GOT3 (cell line): Measurements from ENCODE around the gene ZDHHC11.
"Not testable (repeated sequence)": the region's sequence is repeated elsewhere in the genome, so short reads cannot be mapped to it uniquely, and the experiment has no call there.

Experiments
- DNase-seq: peaks from one replicate; lab custom pipeline; 2025; ENCODE audit warnings: mixed read lengths; lab: John Stamatoyannopoulos, UW

The ZDHHC11 gene

DNA sequence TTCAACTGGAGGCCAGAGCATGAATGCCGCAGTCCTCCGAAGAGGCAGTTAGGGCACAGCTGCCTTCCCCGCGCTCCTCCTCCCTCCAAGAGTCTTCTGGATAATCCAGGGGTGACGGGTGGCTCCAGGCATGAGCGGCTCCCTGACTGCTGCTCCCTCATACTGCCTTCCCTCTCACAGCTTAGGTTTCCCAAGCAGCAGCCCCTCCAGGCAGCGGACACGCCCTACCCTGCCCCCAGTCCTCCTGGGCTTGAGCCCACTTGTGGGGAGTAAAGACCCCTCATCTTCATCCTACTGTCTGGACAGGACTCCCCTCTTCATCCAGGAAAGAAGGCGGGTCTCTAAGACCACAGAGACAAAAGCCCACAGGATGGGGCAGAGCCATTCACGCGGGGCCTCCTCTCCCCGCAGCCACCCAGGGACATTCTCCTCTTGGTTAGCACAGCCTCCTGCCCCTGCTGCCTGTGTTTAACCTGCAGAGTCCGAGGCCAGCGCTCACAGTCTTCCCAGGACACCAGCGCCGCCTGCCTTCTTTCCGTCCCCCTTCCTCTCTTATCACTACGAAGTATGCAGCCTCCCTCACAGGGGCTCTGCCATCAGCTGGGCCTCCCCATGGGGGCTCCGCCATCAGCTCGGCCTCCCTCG is 5.6 kb downstream of the ZDHHC11 start:
- not testable (repeated sequence) for DNase-seq

DNA sequence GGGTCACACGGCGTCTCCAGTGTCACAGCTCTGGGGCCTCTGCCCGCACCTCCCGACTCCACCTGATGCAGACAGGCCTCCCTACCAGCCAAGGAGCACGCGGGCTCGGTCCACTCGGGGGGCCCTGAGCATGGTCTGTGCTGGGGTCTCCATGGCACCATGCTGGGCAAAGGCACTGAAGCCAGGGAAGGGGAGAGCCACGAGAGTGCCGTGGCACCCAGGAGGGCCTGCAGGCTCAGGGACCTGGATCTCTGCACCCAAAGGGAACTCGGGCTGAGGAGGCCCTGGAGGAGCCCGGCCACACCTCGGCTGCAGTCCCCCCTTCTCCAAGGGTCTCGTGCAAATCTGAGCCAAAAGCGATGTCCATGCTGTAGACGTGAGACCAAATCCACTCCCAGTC is 6.4 kb downstream of the ZDHHC11 start:
- DNase-seq: not testable (repeated sequence)

DNA sequence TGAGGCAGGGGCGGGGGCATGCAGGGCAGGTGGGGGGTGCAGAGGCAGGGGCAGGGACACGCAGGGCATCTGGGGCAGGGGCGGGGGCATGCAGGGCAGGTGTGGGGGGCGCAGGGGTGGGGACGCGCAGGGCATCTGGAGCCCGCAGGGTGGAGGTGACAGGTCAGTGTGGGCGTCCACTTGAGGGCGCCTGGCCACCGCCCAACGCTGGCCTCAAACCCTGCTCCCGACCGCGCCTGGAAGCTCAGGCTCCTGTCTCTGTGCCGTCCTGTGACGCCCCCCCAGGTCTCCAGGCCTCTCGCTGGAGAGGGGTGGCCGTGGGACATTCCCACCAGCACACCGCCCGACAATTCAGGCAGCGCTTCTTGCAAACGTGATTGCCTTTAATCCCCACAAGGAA is 6.9 kb downstream of the ZDHHC11 start:
- not testable (repeated sequence) for DNase-seq

DNA sequence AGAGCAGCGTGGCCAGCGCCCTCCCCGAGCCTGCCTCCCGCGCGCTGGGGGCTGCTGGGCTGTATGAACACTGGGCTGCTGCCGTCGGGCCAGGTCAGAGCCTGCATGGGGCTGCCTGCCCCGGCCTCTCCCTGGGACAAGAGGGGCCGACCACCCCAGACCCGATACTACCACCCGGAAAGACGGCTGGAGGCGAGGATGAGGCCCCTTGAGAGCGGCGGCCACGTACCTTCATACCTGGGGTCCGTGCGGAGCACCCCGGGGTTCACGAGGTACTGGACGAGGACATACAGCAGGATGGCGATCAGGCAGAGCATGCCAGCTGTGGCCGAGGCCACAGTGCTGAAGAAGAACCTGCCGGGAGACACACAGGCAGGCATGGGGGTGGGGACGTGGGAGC is 7.4 kb downstream of the ZDHHC11 start:
- not testable (repeated sequence) for DNase-seq

DNA sequence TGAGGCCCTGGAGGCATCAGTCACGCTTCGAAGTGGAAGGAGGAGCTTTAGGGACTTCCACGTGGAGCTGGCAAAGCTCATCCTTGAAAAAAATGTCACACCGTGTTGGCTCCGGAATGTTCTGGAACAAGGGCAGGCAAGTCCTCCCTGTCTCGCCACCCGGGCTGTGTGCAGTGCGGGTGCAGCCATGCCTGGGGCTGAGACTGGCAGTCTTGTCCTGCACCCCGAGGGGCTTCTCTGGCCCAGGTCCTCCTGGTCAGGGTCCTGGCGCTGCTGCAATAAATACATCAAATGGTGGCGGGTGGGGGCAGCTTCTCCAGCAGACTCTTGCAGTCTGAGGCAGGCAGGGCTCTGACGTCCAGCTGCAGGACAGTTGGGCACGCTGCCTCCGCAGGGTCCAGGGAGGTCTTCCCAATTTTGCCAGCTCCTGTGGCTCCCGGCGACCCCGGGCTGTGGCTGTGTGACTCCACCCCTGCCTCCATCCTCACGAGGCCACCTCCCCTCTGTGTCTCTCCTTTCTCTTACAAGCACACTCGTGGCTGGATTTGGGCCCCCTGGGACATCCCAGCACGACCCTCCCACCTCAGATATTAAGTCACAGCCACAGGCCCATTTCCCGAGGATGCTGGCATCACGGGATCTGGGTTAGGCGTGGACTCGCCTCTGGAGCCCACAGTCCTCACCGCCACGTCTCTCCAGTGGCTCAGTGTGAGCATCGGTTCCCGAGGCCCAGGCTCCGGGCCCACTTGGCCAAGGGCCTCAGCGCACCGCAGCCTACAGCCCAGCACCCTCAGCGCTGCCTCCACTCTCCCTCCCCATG is 8.2 kb downstream of the ZDHHC11 start:
- DNase-seq: not testable (repeated sequence)

DNA sequence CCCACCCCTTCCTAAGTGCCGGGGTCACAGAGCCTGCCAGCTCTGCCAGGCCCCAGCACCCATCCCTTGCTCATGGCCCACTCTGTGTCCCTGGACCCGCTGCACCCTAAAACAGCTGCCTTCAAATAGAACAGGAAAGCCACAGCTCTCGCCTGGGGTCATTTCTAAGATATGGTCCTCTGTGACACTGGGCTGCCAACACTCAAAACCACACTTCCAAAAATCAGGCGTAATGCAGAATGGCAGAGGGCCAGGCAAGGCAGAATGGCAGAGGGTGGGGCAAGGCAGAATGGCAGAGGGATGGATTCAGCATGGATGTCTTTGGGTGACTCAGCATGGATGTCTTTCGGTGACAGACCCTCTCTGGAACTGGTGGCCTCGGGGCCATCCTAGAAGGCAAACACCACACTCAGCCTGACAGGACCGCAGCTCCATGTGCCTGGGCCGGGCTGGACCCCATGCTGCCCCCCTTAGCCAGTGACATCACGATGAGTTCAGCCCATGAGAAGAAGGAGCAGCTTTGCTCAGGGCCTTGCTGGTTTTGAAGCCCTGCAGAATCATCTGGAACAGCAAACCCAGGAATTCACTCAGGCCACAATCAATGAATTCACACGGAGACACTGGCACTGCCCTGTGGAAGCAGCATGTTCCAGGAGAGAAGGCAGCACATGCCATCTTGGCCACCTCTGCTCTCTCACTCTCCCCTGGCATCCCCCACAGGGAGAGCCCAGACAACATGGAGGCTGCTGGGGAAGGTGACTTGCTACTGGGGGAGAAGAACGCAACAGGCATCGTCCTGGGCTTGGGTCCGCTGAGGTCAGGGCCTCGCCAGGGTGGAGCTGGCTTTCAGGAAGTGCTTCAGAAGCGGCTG is 9.0 kb downstream of the ZDHHC11 start:
- DNase-seq: not testable (repeated sequence)

DNA sequence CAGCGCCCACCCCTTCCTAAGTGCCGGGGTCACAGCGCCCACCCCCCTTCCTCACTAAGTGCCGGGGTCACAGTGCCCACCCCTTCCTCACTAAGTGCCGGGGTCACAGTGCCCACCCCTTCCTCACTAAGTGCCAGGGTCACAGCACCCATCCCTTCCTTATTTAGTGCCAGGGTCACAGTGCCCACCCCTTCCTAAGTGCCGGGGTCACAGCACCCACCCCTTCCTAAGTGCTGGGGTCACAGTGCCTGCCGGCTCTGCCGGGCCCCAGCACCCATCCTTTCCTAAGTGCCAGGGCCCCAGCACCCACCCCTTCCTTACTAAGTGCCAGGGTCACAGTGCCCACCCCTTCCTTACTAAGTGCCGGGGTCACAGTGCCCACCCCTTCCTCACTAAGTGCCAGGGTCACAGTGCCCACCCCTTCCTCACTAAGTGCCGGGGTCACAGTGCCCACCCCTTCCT is 9.8 kb downstream of the ZDHHC11 start:
- not testable (repeated sequence) for DNase-seq

DNA sequence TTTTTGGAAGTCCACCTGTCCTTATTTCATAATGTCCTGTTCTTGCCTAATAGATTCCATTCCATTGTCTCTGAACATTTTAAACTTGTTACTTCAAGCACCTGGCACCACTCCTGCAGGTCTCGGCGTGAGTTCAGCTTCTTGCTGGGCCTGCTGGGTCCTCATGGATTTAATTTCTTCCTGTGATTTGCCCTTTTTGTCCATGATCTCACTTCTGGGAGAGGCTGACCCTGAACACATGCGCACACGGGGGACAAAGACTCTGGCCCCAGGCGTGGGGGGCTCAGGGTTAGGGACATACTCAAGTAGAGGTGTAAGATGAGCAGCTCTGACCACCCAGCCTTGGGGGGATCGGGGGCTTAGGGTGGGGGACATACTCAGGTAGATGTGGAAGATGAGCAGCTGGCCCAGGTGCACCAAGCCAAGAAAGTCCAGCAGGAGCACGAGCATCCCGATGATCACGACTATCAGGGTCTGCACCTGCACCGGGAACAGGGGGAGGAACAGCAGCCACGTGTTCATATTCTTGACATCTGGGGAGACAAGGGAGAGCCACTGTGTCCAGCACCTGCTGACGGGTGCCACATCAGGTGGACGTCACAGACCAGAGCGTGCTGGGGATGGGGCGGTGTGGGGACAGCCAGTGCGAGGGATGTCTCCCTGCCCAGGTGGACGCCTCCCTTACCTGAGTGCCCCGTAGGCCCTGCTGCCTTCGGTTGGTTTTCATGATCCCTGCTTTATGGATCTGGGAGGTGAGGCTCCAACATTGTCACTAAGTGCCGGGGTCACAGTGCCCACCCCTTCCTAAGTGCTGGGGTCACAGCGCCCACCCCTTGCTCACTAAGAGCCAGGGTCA is 10.4 kb downstream of the ZDHHC11 start:
- not testable (repeated sequence) for DNase-seq

DNA sequence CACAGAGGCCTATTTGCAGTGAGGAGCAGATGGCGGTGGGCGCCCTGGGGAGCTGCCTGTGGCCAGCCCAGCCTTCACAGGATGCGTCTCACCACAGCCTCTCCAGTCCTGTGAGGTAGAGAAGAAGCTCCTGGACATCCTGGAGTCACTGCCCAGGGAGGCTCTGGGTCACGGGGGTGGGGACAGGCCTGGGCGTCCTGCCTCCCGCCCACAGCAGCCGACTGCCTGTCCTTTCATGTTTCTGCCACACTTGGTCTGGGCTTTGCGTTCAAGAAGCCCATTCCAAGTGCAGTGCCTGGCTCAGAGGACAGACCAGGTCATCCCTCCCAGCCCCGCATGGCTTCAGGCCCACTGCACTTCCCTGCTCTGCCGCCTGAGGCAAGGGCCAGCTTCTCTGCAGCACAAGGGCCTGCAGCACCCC is 12.3 kb downstream of the ZDHHC11 start:
- not testable (repeated sequence) for DNase-seq

DNA sequence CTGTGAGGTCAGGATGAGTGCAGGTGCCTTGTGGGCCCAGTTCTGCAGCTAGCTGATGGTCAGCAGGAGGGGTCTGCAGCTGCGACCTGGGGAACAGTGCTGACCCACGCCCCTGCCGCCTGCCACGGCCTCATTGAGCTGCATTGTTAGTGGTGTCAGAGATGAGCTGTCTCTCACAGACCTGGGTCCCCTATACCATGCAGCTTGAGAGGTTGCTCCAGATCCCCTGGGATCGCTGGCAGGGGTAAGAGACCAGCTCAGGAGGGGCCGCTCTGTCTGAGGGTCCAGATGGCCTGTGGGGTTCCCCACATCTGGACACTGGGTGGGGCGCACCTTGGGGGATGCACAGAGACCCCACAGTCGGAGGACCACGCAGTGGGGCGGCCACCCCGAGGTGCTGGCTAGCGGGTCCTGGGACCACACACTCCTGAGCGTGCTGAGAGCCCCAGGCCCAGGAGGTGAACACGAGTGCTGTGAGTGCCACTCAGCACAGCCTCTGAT is 13.1 kb downstream of the ZDHHC11 start:
- not testable (repeated sequence) for DNase-seq

DNA sequence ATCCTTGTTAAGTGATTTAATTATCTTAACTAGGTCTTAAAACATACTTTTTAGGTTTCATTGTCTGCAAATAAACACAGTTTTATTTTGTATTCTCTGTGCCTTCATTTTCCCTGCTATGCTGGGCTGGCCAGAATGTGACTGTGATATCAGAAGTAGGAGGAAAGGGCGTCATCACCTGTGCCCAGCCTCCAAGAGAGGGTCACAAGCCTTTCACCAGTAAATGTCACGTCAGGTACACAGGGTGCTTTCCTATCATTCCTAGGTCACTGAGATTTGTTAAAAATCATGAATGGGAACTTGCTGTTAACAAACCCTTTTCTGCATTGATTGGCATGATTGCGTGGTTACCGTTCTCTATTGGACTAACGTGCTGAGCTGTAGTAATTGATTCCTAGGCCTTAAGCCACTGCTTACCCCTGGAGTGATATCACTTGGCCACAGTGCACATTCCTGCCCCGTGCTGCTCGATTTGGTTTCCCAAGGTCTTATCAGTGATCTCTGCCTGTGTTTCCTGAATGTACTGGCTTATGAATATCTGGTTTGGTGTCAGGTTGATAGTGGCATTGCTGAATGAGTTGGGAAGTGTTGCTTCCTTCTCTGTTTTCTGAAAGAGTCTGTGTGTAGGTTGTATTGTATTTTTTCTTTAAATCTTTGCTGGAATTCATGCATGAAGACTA is 14.7 kb downstream of the ZDHHC11 start:
- not testable (repeated sequence) for DNase-seq

DNA sequence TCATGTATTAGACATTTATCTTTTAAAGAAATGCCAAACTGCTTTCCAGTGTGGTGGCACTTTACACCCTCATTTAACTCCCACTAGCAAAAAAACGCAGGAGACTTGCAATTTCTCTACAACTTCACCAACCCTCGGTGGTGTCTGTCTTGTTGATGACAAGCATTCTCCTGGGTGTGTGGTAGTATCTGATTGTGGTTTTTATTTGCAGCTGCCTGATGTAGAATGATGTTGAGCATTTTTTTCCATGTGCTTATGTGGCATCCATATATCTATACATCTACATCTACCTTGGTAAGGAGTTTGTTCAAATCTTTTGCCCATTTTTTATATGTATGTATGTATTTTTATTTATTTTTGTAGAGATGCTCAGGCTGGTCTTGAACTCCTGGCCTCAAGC is 16.8 kb downstream of the ZDHHC11 start:
- not testable (repeated sequence) for DNase-seq

DNA sequence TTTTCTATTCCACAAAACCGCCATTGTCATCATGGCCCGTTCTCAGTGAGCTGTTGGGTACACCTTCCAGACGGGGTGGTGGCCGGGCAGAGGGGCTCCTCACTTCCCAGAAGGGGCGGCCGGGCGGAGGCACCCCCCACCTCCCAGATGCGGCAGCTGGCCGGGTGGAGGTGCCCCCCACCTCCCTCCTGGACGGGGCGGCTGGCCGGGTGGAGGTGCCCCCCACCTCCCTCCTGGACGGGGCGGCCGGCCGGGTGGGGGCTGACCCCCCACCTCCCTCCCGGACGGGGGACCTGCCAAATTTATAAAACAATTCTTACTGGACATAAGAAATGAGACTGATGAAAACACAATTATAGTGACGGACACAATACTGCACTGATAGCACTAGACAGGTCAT is 22.6 kb downstream of the ZDHHC11 start:
- DNase-seq: not testable (repeated sequence)

DNA sequence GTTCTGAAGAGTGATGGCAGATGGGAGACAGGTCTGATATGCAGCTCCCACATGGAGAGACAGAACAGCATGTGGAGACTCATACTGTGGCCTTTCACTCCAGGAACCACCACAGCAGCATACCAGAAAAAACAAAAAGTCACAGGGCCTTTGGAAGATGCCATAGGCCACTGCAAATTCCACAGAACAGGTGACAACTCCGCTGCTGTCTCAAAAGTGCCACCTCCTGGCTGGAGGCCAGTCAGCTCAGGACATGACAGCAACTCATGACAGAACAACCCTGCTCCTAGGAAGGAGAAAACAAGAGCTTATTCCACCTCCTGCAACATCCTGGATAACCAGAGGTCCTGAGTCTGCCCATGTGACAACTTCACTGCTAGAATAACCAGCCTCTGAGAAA is 25.2 kb downstream of the ZDHHC11 start:
- DNase-seq: not testable (repeated sequence)

DNA sequence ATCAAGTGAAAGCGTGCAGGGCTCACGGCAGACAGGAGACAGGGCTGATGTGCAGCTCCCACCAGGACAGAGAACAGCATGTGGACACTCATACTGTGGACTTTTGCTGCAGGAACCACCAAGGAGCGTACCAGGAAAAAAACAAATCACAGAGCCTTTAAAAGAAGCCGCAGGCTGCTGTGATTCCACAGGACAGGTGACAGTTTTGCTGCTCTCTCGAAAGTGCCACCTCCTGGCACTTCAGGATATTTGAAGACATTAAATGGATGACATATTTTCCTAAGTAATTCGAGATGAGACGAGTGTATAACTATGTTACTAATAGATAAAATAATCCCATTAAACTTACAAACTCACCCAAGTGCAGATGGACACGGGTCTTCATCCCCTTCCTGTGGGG is 29.3 kb downstream of the ZDHHC11 start:
- DNase-seq: no peak

DNA sequence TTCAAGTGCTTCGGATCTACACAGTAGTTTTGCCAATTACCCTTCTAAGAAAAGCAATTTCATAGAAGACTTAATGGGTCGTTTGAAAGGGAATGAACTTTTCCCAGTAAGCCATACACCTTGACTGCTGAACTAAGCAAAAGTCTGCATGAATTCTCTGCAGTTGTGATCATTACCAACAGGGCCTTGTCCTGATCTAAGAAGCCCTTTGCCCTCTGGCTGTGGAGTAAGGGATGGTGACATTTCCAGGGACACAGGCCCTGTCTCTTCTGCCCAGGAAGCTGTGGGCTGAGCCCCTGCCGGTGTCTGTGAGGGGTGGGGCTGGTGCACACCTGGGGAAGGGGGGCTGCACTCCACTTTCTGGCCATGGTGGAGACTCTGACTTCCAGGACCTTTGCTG is 30.5 kb downstream of the ZDHHC11 start:
- no peak for DNase-seq

DNA sequence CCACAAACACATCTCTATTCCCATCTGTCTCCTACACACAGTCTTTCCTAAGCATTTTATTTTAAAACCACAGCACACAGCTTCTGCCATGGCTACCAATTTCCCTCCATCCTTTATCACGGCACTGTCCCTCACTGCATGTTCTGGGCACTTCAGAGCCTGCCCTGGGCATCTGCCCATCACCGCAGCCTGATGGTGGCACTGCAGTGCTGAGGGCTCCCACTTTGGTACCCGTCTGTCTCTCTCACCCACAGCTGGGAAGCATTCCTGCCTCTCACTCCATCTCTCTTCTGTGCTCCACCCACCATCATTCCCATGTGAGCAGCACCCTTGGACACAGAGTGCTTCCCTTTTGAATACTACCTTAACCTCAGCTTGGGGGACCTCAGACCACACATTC is 31.7 kb downstream of the ZDHHC11 start:
- no peak for DNase-seq

DNA sequence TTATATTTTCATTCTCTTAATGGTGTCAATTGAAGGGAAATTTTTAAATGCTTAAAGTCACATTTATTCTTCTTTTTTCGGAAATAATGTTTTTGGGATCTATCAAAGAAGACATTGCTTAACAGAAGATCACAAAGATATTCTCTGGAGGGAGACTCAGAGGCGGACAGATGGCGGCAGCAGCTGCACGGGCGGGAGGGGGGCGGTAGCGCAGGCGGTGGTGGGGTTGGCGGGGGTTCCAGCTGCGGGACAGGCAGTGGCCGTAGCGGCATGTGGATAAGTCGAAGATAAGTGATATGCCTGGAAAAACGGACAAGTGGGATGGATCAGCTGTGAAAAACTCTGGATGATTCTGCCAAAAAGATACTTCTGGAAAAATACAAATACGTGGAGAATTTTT is 34.6 kb downstream of the ZDHHC11 start:
- no peak for DNase-seq

DNA sequence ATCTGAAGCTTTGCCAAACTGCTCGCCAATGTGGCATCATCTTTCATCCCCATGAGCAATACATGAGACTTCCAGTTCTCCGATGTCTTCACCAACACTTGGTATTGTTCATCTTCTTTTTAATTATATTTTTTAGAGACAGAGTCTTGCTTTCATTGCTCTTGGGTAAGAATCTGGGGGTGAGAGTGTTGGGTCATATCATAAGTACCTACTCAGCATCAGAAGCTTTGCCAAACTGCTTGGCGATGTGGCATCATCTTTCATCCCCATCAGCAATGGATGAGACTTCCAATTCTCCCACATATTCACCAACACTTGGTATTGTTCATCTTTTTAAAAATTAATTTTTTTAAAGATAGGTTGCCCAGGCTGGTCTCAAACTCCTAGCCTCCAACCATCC is 35.3 kb downstream of the ZDHHC11 start:
- DNase-seq: no peak

DNA sequence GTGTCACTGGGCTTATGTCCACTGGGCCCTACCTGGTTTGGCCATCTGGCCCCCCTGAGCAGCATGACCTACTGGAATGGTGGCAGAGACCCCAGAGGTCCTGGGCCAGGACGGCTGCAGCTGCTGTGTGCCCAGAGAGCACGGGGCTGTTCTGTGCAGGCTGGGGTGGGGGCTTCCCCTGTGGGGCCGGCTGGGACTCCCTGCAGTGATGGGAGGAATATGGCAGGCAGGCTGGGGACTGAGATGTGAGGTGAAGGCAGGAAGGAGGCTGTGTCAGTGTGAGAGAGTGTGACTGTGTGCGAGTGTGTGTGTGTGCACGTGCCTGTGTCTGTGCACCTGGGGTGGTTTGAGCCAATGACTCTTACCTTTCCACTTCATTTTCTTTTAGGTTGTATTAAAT is 37.2 kb downstream of the ZDHHC11 start:
- not testable (repeated sequence) for DNase-seq

DNA sequence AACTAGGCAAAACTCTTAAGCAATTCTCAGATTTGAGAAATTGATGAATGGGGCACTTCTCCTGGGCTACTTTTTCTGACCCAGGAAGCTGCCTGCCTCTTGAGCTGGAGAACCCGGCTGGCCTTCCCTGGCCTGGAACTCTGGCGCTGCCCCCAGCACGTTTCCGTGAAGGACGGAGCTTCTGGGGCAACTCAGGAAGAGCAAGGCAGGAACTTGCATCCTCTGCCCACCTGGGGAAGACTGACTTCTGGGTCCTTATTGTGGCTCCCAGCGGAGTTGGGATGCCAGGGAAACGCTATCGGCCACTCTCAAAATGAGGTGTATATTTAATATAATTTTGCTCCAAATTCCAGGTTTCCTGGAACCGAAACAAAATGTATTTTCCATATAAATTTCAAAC is 39.4 kb downstream of the ZDHHC11 start:
- DNase-seq: not testable (repeated sequence)
